HL-60 (cell line): ENCODE measurements around the gene FAM186B.

Source experiments
- DNase-seq, 2 experiments: peaks; one replicate each; pipeline ENCODE4 v3.0.0-alpha.2; 2010 to 2020; ENCODE audit warnings: low read depth in 1 of 2, low spot score in 1 of 2
- H3K27ac ChIP-seq: fragments of 250-450 bp; sonication (Bioruptor Pico); replicated peaks from 2 replicates; pipeline ENCODE4 v1.5.1; 2020; ENCODE audit warnings: mild to moderate bottlenecking, moderate library complexity
- H3K27me3 ChIP-seq: fragments of 250-450 bp; sonication (Bioruptor Pico); 2 replicates; pipeline ENCODE4 v1.5.1; 2021; ENCODE audit warnings: mild to moderate bottlenecking, moderate library complexity; ENCODE audit not compliant: insufficient read depth, poor library complexity, severe bottlenecking
- H3K4me3 ChIP-seq: replicated peaks from 2 replicates; pipeline ENCODE4 v1.5.1; 2011; ENCODE audit warnings: mild to moderate bottlenecking, control low read depth, low read length; ENCODE audit not compliant: insufficient read depth
- CTCF ChIP-seq: IDR thresholded peaks from one replicate; pipeline ENCODE4 v1.5.1; 2011; ENCODE audit warnings: low read length, control low read depth, inconsistent platforms; ENCODE audit not compliant: insufficient read depth
- GABPA ChIP-seq: IDR thresholded peaks from 2 replicates; pipeline ENCODE4 v1.6.1; 2012; ENCODE audit warnings: low read depth
- POLR2AphosphoS5 ChIP-seq: IDR thresholded peaks from 2 replicates; pipeline ENCODE4 v1.6.1; 2012; ENCODE audit warnings: low read depth
- SPI1 ChIP-seq: IDR thresholded peaks from 2 replicates; pipeline ENCODE4 v1.6.1; 2012; ENCODE audit warnings: low read depth, mild to moderate bottlenecking, borderline replicate concordance
- TF ChIP-seq, protein P1 (sequence below): IDR thresholded peaks from 2 replicates; pipeline ENCODE4 v1.6.1; 2012; ENCODE audit warnings: low read depth; ENCODE audit not compliant: insufficient replicate concordance

FAM186B gene

DNA sequence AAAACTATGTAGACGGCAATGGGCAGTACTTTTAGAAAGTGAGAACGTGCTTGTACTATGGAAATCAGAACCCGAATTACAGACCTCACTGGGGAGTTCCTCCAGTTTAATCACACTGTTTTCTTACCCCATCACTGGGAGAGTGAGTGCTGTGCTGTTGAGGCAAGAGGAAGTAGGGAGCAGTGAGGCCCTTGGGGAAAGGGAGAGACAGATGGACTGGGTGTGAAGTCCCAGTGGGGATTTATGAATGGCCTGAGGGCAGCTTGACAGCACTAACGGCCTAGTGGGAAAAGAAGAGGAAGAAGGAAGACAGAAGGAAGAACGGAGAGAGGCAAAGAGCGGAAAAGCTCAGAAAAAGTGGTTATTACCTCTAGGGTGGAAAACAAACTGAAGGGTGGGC is 43.2 kb downstream of the FAM186B start:
- no peak overlapping the region for H3K4me3 ChIP-seq
- no peak overlapping the region for H3K27ac ChIP-seq
- H3K27me3 ChIP-seq: no peaks in the 10 kb centered on the region
- DNase-seq: no peak
- TF ChIP-seq SPI1 (no peak), POLR2AphosphoS5 (no peak), CTCF (no peak), GABPA (no peak)
- TF ChIP-seq, protein P1, sequence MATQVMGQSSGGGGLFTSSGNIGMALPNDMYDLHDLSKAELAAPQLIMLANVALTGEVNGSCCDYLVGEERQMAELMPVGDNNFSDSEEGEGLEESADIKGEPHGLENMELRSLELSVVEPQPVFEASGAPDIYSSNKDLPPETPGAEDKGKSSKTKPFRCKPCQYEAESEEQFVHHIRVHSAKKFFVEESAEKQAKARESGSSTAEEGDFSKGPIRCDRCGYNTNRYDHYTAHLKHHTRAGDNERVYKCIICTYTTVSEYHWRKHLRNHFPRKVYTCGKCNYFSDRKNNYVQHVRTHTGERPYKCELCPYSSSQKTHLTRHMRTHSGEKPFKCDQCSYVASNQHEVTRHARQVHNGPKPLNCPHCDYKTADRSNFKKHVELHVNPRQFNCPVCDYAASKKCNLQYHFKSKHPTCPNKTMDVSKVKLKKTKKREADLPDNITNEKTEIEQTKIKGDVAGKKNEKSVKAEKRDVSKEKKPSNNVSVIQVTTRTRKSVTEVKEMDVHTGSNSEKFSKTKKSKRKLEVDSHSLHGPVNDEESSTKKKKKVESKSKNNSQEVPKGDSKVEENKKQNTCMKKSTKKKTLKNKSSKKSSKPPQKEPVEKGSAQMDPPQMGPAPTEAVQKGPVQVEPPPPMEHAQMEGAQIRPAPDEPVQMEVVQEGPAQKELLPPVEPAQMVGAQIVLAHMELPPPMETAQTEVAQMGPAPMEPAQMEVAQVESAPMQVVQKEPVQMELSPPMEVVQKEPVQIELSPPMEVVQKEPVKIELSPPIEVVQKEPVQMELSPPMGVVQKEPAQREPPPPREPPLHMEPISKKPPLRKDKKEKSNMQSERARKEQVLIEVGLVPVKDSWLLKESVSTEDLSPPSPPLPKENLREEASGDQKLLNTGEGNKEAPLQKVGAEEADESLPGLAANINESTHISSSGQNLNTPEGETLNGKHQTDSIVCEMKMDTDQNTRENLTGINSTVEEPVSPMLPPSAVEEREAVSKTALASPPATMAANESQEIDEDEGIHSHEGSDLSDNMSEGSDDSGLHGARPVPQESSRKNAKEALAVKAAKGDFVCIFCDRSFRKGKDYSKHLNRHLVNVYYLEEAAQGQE: no peak

GRCh38 chr12:49560695-49561094 is 44.7 kb downstream of the FAM186B start:
- no peak for DNase-seq
- Histone ChIP-seq H3K27me3 (no peaks in the 10 kb centered on the region), H3K4me3 (no peak overlapping the region), H3K27ac (no peak overlapping the region)
- TF ChIP-seq CTCF (no peak), GABPA (no peak), POLR2AphosphoS5 (no peak), SPI1 (no peak)
- TF ChIP-seq, protein P1: no peak

- DNase-seq: no peak
- H3K27ac ChIP-seq: no peak overlapping the region
- H3K4me3 ChIP-seq: no peak overlapping the region
- H3K27me3 ChIP-seq: no peaks in the 10 kb centered on the region
- TF ChIP-seq SPI1: no peak
- no peak for TF ChIP-seq GABPA
- TF ChIP-seq CTCF: no peak
- TF ChIP-seq, protein P1: no peak
These were observed 46.3 kb downstream of the FAM186B start for GRCh38 chr12:49559011-49559675.
